WTC11 (cell line): ENCODE results near the gene AGBL5. TPM values are rescaled to one million over a fixed set of nuclear protein-coding genes. Genes with fewer than 3 reads are reported as not detected.

Experiments
- ATAC-seq: fragments of 200-7000 bp; cut with Tn5 transposase; 2 replicates; pipeline ENCODE4 v1.10.0; 2021; ENCODE audit warnings: mild to moderate bottlenecking, moderate library complexity
- CTCF ChIA-PET: fragments of 300-600 bp; sonication (Branson Sonifier 250); formaldehyde crosslinking; loops from one replicate; lab custom pipeline; 2021; ENCODE audit warnings: antibody characterized with exemption; lab: Charles Lee
- POLR2A ChIA-PET: fragments of 350-600 bp; sonication (Branson Sonifier 250); formaldehyde crosslinking; loops from one replicate; lab custom pipeline; 2021; ENCODE audit warnings: antibody characterized with exemption; lab: Charles Lee
- DNase-seq: peaks from one replicate; pipeline ENCODE4 v3.0.0; 2021; ENCODE audit warnings: low spot score
- H3K27ac Mint-ChIP-seq: 2 replicates; pipeline ENCODE4 v1.8.0; 2021; ENCODE audit warnings: mixed read lengths
- H3K27me3 Mint-ChIP-seq: 2 replicates; pipeline ENCODE4 v1.8.0; 2021; ENCODE audit warnings: low read depth, mild to moderate bottlenecking, moderate library complexity, mixed read lengths
- H3K36me3 Mint-ChIP-seq: 2 replicates; pipeline ENCODE4 v1.8.0; 2021; ENCODE audit warnings: mixed read lengths
- H3K4me1 Mint-ChIP-seq: 2 replicates; pipeline ENCODE4 v1.8.0; 2022; ENCODE audit warnings: mixed read lengths
- H3K4me3 Mint-ChIP-seq: 2 replicates; pipeline ENCODE4 v1.8.0; 2021; ENCODE audit warnings: mild to moderate bottlenecking, moderate library complexity, mixed read lengths
- H3K9me3 Mint-ChIP-seq: 2 replicates; pipeline ENCODE4 v1.8.0; 2021; ENCODE audit warnings: mixed read lengths
- ARID4B ChIP-seq: sonication (generic); formaldehyde crosslinking; IDR thresholded peaks from 2 replicates; pipeline ENCODE4 v1.8.0; 2023; ENCODE audit warnings: missing genetic modification reagents, mild to moderate bottlenecking, borderline replicate concordance
- CBFB ChIP-seq: sonication (generic); formaldehyde crosslinking; IDR thresholded peaks from 2 replicates; pipeline ENCODE4 v1.8.1; 2022; ENCODE audit warnings: mild to moderate bottlenecking, low read depth, missing genetic modification reagents
- EMX1 ChIP-seq: fragments of 250-450 bp; sonication (Bioruptor Pico); IDR thresholded peaks from 2 replicates; pipeline ENCODE4 v1.8.0; 2021; ENCODE audit warnings: mild to moderate bottlenecking
- ESRRA ChIP-seq: sonication (generic); formaldehyde crosslinking; IDR thresholded peaks from 2 replicates; pipeline ENCODE4 v1.8.1; 2022; ENCODE audit warnings: mild to moderate bottlenecking, missing genetic modification reagents, borderline replicate concordance
- GABPB1 ChIP-seq: sonication (generic); formaldehyde crosslinking; IDR thresholded peaks from 2 replicates; pipeline ENCODE4 v1.8.1; 2023; ENCODE audit warnings: mild to moderate bottlenecking, missing genetic modification reagents
- NR1H2 ChIP-seq: sonication (generic); formaldehyde crosslinking; IDR thresholded peaks from 2 replicates; pipeline ENCODE4 v1.9.0; 2021; ENCODE audit warnings: mild to moderate bottlenecking, moderate library complexity, missing genetic modification reagents
- PREB ChIP-seq: sonication (generic); formaldehyde crosslinking; IDR thresholded peaks from 2 replicates; pipeline ENCODE4 v1.8.1; 2022; ENCODE audit warnings: mild to moderate bottlenecking, missing genetic modification reagents, moderate library complexity, borderline replicate concordance
- PRRX2 ChIP-seq: fragments of 250-450 bp; sonication (Bioruptor Pico); IDR thresholded peaks from 2 replicates; pipeline ENCODE4 v1.8.0; 2021; ENCODE audit warnings: mild to moderate bottlenecking
- RELA ChIP-seq: sonication (generic); formaldehyde crosslinking; IDR thresholded peaks from 2 replicates; pipeline ENCODE4 v1.8.1; 2022; ENCODE audit warnings: missing genetic modification reagents, mild to moderate bottlenecking, borderline replicate concordance
- SP1 ChIP-seq: sonication (generic); formaldehyde crosslinking; conservative IDR thresholded peaks from 2 replicates; pipeline ENCODE4 v1.8.1; 2022; ENCODE audit warnings: missing genetic modification reagents
- TEAD1 ChIP-seq: sonication (generic); formaldehyde crosslinking; IDR thresholded peaks from 2 replicates; pipeline ENCODE4 v1.8.0; 2022; ENCODE audit warnings: mild to moderate bottlenecking, missing genetic modification reagents
- USF1 ChIP-seq: sonication (generic); formaldehyde crosslinking; IDR thresholded peaks from 2 replicates; pipeline ENCODE4 v1.8.0; 2022; ENCODE audit warnings: mild to moderate bottlenecking, missing genetic modification reagents
- total RNA-seq: library from RNA; stranded (reverse); gene quantifications from 3 replicates; pipeline ENCODE4 v1.2.3, GENCODE V29; 2021
- TF ChIP-seq, protein P1 (sequence below): fragments of 250-450 bp; sonication (Bioruptor Pico); IDR thresholded peaks from 2 replicates; pipeline ENCODE4 v1.9.0; 2021; ENCODE audit warnings: mild to moderate bottlenecking, borderline replicate concordance
- TF ChIP-seq, protein P2 (sequence below): sonication (generic); formaldehyde crosslinking; IDR thresholded peaks from 2 replicates; pipeline ENCODE4 v1.8.1; 2022; ENCODE audit warnings: mild to moderate bottlenecking, moderate library complexity, missing genetic modification reagents
- TF ChIP-seq, protein P3 (sequence below): sonication (generic); formaldehyde crosslinking; IDR thresholded peaks from 2 replicates; pipeline ENCODE4 v1.8.0; 2022; ENCODE audit warnings: mild to moderate bottlenecking, missing genetic modification reagents

The AGBL5 gene
- total RNA-seq, 1 experiment from 2014 or later, result 43.0 TPM

DNA sequence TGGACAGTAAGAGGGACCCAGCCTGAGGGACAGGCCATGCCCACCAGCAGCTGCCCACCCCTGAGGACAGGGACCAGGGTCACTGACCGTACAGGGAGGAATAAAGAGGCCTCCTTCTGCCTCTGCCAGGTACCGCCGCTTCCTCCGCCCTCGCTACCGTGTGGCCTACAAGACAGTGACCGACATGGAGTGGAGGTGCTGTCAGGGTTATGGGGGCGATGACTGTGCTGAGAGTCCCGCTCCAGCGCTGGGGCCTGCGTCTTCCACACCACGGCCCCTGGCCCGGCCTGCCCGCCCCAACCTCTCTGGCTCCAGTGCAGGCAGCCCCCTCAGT lies 29.1 kb downstream of the AGBL5 start:
- ChIA-PET POLR2A (interaction anchor here (1.0 to 1.3 kb wide), 3 partner anchors 8 to 30 kb away, joined by 3 to 5 read pairs (median 5); partner anchors contain the start of gene OST4), CTCF (interaction anchor here (0.7 to 1.7 kb wide), 13 partner anchors 9 to 234 kb away, joined by 3 to 29 read pairs (median 5); partner anchors contain the start of genes AGBL5 and OST4)
- peaks cover 24% of the 10 kb centered on the region for H3K27me3 Mint-ChIP-seq

More for the DNA sequence above, 29.1 kb downstream of the AGBL5 start:
- Mint-ChIP-seq H3K9me3 (no peaks in the 10 kb centered on the region), H3K4me3 (no peak overlapping the region; the same call in 1 of the 2 replicates), H3K27ac (no peak overlapping the region), H3K4me1 (peaks cover 27% of the 10 kb centered on the region), H3K36me3 (no peaks in the 10 kb centered on the region)
- no peak for ATAC-seq
- TF ChIP-seq USF1 (CRISPR knock-in tag) (no peak), EMX1 (CRISPR knock-in tag) (no peak), ESRRA (no peak), GABPB1 (CRISPR knock-in tag) (no peak), ARID4B (CRISPR knock-in tag) (no peak), CBFB (CRISPR knock-in tag) (no peak), PRRX2 (CRISPR knock-in tag) (no peak), SP1 (CRISPR knock-in tag) (no peak), TEAD1 (CRISPR knock-in tag) (no peak), NR1H2 (no peak), RELA (no peak), PREB (CRISPR knock-in tag) (no peak)
- TF ChIP-seq, protein P1, sequence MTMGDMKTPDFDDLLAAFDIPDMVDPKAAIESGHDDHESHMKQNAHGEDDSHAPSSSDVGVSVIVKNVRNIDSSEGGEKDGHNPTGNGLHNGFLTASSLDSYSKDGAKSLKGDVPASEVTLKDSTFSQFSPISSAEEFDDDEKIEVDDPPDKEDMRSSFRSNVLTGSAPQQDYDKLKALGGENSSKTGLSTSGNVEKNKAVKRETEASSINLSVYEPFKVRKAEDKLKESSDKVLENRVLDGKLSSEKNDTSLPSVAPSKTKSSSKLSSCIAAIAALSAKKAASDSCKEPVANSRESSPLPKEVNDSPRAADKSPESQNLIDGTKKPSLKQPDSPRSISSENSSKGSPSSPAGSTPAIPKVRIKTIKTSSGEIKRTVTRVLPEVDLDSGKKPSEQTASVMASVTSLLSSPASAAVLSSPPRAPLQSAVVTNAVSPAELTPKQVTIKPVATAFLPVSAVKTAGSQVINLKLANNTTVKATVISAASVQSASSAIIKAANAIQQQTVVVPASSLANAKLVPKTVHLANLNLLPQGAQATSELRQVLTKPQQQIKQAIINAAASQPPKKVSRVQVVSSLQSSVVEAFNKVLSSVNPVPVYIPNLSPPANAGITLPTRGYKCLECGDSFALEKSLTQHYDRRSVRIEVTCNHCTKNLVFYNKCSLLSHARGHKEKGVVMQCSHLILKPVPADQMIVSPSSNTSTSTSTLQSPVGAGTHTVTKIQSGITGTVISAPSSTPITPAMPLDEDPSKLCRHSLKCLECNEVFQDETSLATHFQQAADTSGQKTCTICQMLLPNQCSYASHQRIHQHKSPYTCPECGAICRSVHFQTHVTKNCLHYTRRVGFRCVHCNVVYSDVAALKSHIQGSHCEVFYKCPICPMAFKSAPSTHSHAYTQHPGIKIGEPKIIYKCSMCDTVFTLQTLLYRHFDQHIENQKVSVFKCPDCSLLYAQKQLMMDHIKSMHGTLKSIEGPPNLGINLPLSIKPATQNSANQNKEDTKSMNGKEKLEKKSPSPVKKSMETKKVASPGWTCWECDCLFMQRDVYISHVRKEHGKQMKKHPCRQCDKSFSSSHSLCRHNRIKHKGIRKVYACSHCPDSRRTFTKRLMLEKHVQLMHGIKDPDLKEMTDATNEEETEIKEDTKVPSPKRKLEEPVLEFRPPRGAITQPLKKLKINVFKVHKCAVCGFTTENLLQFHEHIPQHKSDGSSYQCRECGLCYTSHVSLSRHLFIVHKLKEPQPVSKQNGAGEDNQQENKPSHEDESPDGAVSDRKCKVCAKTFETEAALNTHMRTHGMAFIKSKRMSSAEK, result no peak
- TF ChIP-seq, protein P2, sequence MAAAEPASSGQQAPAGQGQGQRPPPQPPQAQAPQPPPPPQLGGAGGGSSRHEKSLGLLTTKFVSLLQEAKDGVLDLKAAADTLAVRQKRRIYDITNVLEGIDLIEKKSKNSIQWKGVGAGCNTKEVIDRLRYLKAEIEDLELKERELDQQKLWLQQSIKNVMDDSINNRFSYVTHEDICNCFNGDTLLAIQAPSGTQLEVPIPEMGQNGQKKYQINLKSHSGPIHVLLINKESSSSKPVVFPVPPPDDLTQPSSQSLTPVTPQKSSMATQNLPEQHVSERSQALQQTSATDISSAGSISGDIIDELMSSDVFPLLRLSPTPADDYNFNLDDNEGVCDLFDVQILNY, result no peak
- TF ChIP-seq, protein P3, sequence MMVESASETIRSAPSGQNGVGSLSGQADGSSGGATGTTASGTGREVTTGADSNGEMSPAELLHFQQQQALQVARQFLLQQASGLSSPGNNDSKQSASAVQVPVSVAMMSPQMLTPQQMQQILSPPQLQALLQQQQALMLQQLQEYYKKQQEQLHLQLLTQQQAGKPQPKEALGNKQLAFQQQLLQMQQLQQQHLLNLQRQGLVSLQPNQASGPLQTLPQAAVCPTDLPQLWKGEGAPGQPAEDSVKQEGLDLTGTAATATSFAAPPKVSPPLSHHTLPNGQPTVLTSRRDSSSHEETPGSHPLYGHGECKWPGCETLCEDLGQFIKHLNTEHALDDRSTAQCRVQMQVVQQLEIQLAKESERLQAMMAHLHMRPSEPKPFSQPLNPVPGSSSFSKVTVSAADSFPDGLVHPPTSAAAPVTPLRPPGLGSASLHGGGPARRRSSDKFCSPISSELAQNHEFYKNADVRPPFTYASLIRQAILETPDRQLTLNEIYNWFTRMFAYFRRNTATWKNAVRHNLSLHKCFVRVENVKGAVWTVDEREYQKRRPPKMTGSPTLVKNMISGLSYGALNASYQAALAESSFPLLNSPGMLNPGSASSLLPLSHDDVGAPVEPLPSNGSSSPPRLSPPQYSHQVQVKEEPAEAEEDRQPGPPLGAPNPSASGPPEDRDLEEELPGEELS (CRISPR knock-in tag), result no peak
- no peak for DNase-seq
